ENCODE data around the gene ACACA.

GRCh38 chr17:37300683-37301082 lies 106.0 kb downstream of the ACACA start:
- TF ChIP-seq POLR2A (IDR thresholded peaks at IDR 0.05; ENCODE audit: low read length), result no peak
- no peak for TF ChIP-seq GATA1 (IDR thresholded peaks at IDR 0.05; ENCODE audit: low read depth, low read length)
